NCI-H774 (cell line): Measurements from ENCODE around the gene COPS9.

Experiments
- DNase-seq: peaks from one replicate; lab custom pipeline; 2025; lab: John Stamatoyannopoulos, UW

The COPS9 gene

DNA sequence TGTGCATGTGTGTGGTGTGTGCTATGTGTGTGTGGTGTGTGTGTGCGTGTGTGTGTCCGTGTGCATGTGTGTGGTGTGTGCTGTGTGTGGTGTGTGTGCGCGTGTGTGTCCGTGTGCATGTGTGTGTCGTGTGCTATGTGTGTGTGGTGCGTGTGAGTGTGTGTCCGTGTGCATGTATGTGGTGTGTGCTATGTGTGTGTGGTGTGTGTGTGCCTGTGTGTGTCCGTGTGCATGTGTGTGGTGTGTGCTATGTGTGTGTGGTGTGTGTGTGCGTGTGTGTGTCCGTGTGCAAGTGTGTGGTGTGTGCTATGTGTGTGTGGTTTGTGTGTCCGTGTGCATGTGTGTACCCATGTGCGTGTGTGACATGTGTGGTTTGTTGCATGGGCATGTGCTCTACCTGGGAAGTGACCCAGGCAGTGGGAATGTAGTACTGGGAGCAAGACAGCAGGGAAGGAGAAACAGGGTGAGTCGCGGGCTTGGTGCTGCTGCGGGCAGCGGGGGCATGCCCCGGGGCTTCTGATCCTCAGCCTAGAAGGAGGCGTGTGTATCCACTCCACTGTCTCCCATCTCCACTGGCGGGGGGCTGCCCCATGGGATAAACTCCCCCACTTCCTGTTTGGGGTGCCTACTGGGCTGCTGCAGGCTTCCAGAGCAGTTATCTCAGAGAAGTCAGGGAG, 11.9 kb upstream of the COPS9 start:
- no peak for DNase-seq

DNA sequence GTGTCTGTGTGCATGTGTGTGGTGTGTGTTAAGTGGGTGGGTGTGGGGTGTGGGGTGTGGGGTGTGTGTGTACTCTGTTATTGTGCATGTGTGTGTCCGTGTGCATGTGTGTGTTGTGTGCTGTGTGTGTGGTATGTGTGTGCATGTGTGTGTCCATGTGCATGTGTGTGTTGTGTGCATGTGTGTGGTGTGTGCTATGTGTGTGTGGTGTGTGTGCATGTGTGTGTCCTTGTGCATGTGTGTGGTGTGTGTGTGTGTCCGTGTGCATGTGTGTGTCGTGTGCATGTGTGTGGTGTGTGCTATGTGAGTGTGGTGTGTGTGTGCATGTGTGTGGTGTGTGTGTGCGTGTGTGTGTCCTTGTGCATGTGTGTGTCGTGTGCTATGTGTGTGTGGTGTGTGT, 11.3 kb upstream of the COPS9 start:
- DNase-seq: no peak

DNA sequence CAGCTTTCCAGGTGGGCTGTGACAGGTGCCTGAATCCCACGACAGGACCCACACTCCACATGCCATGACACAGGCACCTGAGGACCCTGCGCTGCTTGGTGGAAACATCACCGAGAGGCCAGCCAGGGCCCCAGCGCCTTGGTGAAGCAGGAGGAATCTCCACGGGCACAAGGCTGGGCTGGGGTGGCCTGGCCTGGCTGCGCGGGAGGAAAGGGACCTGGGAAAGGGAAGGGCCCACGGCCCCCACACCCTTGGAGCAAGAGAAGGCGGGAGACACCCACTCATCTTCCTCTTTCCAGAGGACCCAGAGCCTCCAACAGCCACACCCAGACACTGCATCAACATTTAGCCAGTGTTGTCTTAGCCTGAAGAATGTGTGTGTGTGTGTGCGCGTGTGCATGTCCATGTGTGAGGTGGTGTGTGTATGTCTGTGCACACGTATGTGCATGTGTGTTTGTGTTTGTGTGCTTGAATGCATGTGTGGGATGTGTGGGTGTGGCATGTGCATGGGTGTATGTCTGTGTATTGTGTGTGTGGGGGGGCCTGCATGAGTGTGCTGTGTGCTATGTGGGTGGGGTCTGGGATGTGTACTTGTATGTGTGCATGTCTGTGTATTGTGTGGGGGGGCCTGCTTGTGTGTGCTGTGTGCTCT, 10.6 kb upstream of the COPS9 start:
- no peak for DNase-seq

DNA sequence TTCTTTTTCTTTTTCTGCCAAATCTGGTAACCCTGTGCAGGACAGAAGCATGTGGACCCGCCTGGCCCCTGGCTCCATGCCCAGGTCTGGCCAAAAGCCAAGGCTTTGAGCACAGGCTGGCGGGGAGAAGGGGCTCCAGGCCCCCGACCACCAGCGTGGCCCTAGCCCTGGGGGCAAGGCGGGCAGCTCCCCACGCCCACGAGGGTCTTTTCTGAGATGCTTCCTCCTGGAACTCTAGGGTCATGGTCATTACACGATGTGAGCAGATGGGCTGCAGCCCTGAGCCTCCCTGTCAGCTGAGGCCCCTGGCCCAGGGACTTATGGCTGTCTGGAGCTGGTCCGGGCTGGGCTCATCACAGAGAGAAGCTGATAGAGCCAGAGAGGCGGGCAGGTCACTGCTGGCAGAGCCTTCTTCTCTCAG, 10.0 kb upstream of the COPS9 start:
- DNase-seq: no peak

DNA sequence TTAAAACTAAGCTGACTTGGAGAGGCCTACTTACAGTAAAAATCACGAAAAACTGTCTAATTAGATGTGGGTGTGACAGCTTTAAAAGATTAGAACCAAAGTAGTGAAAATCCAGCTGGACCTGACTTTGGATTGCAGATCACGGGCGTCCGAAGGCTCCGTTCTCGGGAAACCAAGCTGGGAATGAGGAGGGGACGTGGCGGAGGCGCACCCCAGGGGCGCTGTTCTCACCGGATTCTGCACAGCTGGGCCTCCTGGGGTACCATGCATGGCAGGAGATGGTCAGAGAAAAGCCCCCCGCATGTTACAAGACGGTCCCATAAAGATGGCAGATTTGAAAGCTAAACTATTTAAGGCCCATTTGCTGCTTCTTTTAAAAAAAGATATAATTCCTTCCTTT, 9.4 kb upstream of the COPS9 start:
- DNase-seq: no peak

DNA sequence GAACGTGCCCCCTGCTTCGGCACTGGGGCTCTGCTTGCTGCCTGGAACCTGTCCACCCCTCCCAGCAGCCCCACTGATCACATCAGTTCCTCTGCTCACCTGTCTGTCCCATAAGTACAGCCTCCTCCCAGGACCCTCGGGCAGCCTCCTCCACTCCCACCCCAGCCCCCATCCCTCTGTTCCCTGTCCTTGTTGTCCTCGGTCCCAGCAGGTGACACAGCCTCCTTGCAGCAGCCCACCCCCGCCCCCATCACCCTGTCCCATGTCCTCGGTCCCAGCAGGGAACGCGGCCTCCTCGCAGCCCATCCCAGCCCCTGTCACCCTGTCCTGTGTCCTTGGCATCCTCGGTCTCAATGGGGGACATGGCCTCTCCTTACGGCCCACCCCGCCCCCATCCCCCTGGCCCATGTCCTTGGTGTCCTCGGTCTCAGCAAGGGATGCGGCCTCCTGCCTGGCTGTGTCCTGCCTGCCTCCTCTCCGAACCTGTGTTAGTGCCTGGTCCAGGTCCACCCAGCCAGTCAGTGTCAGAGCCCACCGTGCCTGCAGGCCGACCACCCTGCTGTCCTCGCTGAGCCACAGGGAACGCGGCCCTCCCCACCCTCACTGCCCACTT, 8.7 kb upstream of the COPS9 start:
- no peak for DNase-seq

DNA sequence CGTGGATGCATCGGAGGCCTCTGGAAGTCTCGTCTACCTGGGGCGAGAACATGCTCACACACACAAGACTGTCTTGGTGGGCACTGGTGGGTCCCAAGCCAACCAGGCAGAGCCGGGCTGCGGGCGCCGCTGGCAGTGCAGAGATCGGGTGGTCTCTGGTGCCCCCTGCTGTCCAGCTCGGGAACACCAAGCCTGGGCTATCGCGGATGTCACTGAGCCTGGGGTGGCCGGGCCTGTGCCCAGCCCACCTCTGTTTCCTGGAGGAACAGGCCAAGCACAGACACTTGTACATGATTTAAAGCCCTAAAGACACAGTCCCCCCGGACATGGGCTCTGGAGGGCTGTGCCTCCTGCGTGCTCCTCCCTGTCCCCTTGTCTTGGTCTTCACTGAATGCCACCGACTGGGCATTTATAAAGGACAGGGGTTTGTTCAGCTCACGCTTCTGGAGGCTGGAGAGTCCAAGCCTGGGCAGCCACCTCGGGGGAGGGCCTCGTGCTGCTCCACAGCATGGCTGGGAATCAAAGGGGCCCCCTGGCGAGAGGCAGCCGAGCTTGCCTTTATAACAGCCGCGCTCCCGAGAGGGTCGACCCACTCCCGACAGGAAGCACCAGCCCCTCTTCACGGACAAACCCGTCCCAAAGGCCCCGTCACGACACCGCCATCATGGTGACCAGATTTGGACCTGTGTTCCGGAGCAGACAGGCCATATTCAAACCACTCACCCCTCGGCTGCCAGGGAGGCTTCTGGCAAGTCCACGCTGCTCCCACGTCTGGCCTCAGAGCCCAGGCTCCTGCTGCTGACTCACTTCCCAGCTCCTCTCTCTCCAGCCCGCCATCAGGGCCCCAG, 7.9 kb upstream of the COPS9 start:
- DNase-seq: no peak

DNA sequence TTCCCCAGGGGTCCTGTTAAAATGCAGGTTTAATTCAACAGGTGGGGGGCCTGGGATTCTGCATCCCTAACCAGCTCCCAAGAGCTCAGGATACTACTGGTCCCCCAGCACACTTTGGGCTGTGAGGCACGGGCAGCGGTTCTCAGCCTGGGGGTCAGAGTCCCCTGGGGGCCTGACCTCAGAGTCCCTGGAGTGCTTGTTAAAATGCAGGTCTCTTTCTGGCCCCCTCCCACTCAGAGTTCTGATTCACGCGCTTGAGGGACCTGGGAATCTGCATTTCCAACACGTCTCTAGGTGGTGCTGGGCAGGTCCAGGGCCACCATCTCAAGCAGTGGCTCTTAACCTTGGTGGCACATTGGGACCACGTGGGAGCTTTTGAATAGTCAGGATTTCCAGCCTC, 7.2 kb upstream of the COPS9 start:
- no peak for DNase-seq

DNA sequence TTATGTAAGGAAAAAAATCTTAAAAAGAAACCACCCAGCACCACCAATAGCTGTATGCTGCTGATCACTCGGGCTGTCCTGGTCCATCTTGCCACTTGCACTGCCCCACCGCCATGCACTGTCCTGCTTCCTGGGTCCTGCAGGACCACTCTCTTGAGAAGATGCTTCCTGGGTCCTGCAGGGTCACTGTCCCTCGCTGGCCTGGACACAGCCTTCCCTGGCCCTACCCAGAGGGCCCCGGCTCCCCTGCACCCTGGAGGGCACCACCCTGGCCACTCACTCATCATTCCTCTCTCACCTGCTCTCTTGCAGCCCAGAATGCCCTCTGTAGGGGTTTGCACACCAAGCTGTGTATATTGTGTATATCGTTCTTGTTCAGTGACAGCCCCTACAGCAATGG, 6.8 kb upstream of the COPS9 start:
- DNase-seq: no peak

DNA sequence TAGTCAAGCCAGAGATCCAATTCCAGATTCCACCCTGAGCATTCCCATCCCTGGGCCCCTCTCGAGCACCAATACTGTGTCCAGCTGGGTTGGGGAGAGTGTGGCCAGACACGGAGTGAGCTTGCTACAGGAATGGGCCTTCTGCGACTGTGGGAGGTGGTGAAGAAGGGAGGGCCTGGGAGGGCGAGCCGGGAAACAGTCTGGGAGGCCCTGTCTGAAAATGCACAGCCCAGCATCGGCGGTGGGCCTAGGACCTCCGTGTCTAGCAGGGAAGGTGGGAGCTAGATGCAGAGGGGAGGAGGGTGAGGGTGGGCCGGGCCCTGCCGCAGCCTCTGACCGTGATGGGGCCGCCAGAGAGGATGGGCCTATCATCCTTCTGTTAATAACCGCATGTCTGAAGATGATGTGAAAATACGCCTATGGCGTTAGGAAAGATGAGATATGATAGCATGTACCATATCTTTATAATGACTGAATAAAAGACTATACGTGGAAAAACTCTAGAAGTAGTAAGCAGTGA, 6.2 kb upstream of the COPS9 start:
- DNase-seq: no peak

DNA sequence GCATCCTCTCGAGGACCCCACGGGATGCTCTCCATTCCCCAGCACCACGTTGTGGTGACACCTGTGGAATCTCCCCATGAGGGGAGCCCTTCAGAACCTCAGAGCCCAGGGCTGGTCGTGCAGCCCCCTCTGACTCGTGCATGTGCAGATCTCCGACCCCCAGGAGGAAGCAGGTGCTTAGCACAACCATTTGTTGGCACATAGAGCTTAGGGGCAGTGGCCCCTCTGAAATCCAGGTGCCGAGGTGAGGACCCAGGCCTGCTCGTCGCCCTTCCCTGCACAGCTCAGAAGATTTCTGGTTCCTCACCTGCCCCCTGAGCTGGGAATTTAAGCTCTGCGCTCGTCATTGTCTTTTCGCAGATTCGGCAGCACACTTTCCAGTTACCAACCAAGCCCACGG, 5.6 kb upstream of the COPS9 start:
- DNase-seq: no peak

DNA sequence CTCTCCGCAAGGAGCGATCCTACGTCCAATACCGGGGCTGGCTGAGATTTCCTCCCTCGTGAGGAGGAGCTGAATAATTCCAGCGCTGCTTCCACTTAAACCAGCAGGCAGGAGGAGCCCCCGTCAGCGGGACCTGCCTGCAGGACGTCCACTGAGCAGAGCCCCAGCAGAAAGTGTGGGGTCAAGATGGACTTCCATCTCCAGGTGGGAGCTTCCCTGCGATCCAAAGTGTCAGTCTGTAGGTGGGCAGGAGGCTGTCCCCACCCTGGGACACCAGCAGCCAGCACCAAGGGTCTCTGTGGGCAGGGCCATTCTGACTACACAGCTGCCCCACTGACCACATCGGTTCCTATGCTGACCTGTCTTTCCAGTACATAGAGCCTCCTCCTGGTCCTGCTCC, 4.8 kb upstream of the COPS9 start:
- DNase-seq: no peak

DNA sequence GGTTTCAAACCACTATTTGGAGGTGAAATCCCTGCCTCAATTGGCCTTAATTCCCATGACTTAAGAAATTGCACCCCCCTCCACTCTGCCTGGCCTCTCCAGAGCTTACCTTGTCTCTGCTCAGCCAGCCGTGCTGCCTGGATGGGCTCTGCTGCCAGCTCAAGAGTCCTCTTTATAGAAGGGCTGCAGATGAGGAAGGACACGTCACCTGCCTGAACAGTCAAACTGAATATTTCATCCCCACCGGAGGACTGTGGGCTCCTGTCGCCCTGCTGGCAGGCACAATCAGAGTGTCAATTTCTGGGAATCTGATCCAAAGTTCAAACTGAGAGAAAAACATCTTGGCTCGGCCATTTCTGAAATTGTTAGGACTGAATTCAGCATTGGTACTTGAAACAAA, 4.4 kb upstream of the COPS9 start, which contains the start of gene OTOS:
TSS of gene OTOS (minus strand) at position 148 of the 400 bp plus-strand sequence. CDS start 332 bp downstream, outside the sequence.
- DNase-seq: no peak

DNA sequence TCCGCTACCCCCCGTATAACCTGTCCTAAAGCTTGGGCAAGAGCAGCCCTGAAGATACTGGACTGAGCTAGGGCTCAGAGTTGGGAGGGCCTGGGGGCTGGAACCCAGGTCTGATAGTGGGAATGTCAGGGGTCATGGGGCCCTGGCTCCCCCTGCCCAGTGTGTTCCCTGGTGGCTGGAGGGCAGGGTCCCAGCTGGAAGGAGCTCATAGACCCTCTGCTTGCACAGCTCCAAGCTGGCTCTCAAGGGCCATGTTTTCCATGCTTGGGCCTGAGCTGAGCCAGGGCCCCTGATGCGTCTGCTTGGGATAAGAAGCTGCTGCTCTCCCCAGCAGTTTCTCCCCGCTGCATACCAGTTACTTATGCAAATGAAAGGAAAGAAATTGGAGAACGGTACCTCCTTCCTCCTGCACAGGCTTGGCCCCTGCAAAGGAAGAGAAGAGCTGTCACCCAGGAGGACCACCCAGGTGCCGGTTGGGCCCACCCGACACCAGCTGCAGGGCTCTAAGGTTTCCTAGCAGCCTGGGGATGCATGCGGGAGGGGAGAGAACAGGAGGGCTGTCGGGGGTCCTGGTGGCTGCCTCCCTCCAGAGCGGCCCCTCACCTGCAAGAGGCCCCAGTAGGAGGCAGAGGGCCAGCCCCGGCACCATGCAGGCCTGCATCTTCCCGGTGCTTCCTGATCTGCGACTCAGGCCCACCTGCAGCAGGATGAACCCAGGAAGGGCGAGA, 3.7 kb upstream of the COPS9 start:
- DNase-seq: no peak

DNA sequence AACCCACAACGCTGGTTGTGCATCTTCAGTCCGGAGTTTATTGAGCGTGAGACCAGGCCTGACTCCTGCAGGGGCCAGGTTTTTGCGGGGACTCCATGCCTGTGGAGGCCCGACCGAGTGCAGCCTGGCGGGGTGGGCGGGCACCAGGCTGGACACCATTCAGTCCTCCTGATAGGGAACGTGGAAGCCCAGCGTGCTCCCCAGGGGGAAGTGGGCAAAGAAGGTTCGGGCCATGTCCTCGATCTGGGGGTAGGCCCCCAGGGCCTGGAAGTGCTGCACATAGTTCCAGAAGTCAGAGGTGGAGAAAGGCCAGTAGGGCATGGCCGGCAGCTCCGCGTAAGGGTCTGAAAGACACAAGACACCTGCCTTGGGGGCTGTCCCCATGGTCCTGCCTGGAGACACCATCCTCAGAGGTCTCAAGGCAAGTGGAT, 2.9 kb upstream of the COPS9 start:
- DNase-seq: no peak

DNA sequence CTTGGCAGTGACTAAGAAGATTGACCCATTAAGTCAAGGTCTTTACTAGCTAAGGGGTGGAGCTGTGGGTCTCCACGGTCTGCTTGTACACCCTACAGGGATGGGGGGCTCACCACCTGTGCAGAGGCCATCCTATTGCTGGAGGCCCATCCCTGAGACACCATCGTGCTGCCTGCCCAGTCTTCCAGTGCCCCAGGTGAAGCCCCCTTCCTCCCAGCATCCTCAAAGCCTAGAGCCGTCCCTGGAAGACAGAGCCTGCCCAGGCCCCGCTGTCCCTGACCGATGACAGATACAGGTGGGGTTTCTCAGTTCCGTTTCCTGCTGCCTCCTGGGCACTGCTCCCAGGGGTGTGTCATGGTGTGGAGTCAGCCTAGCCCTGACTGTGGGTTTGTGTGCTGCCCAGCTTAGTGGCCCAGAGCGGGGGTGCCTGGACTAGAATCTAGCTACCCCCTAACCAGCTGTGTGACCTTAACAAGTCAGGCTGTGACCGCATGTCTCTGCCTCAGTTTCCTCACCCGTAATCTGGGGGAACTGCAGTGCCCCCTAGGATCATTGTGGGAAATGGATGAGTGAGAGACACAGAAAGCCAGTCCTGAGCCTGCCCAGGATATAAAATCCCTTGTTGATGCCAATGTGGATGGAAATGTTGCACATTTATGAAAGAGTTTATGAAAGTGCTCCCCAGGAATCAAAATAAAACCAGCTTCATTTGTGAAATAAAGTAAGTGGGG, 2.3 kb upstream of the COPS9 start:
- no peak for DNase-seq

DNA sequence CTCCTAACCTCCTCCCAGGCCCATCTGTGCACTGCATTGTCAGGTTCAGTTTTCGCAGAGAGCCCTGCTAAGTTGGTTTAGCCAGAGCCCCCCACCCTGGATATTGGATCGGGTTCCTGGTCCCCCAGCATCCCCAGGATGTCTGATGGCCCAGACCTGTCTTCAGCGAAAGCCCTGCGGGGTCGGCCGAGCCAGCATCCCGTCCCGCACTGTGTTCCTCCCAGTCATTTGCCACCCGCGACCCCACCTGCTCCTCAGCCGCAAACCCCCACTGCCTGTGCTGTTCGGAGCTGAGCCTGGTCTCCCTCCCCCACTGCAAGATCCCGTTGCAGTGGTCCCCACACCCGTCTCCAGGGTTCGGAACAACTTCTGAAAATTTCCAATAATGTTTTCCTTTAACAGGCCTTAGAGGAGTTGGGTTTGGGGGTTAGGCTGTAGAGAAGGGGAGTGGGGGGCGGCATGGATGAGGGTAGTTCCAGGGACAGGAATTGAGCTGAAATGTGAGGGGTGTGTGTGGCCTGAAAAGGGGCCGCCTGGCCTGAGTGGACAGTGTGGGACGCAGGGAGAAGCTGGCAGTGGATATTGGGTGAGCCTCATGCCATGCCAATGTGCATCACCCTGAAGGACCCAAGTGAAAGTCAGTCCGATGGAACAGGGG, 1.6 kb upstream of the COPS9 start:
- no peak for DNase-seq

DNA sequence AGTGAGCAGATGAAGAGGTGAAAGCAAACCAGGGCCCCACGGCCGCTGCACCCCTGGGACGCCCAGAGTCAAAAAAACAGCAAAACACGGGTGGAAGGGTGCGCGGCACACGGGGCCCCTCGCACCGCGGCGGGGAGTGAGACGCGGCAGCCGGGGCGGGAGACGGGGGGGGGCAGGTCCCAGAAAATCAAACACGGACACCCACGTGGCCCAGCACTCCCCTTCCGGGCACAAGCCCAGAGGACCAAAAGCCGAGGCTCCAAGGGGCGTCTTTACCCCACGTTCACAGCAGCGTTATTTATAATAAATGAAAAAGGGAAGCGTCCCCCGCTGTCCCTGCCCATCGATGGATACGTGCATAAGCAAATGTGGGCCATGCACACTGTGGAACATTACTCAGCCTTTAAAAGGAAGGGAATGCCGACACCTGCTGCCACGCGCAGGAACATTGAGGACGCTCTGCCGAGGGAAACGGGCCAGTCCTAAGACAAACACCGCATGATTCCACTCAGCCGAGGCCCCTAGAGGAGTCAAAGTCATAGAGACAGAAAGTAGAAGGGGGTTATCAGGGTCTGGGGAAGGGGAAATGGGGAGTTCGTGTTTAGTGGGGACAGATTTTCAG, 677 bp upstream of the COPS9 start:
- no peak for DNase-seq

DNA sequence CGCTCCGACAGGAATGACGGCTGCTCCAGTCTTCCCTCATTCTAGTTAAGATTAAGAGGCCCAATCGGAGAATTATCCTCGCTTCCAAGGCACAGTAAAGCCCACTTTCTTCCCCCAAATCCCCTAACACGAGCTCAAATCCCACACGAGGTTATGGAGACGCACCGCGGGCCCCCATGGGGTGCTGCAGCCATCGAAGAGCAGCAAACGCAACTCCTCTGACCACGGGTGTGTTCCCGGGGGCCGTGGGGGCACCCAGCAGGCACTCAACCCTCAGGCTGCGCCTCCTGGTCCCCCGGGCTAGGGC, 446 bp downstream of the COPS9 start:
- no peak for DNase-seq

DNA sequence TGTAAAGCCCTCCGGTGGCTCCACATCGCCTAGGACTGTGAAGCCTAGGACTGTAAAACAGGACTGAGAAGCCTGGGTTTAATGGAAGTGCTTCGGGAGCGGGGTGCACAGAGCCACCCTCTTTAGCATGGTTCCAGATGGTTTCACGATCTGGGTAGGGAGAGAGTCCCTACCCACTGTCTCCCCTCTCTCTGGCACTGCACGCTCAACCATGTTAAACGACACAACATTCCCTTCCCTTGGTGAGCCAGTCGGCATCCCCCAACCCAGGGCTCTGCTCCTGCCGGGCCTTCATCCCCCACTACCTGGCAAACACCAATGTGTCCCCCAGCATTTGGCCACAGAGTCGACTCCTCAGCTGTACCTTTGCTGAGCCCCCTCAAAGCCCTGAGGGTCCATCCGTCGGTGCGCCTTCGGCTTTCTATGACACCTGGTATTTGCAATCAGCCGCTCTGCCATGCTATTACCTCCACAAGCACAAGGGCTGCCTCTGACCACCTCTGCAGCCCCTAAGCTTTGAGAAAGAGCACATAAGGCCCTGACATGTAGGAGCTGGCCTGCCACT, 1.1 kb downstream of the COPS9 start:
- no peak for DNase-seq
